Body of pancreas (tissue), 4 donors: ENCODE data around the gene SNIP1.

ENCODE experiments used
- POLR2A ChIP-seq, 3 donors: fragments of 450-650 bp; IDR thresholded peaks; one replicate each; pipeline ENCODE4 v1.6.1; 2016; ENCODE audit warnings: antibody characterized with exemption in 3 of 3, mild to moderate bottlenecking in 2 of 3
- TF ChIP-seq, protein P1 (sequence below), 7 experiments: fragments of 450-650 bp in 4 of 7; fragments of 200-600 bp in 3 of 7; sonication (generic) in 3 of 7; IDR thresholded peaks; one replicate each; pipeline ENCODE4 v1.5.1; 2016 to 2019; ENCODE audit warnings: antibody characterized with exemption in 7 of 7

DNA sequence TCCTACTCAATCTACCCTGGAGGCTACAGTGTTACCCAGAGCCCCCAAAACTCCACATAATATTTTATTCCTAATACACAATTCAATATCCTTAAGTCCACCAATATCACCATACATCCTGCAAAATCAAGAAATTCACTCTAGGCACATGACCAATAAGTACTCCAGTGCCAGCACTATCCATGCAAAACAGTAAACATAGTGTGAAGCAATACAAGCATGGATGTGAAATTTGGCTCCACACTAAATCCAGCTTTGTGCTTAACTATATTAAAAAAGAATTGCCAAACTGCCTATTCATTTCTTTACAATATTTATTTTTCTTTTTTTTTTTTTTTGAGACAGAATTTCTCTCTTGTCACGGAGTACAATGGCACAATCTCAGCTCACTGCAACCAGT lies 36.5 kb downstream of the SNIP1 start:
- TF ChIP-seq, protein P1, sequence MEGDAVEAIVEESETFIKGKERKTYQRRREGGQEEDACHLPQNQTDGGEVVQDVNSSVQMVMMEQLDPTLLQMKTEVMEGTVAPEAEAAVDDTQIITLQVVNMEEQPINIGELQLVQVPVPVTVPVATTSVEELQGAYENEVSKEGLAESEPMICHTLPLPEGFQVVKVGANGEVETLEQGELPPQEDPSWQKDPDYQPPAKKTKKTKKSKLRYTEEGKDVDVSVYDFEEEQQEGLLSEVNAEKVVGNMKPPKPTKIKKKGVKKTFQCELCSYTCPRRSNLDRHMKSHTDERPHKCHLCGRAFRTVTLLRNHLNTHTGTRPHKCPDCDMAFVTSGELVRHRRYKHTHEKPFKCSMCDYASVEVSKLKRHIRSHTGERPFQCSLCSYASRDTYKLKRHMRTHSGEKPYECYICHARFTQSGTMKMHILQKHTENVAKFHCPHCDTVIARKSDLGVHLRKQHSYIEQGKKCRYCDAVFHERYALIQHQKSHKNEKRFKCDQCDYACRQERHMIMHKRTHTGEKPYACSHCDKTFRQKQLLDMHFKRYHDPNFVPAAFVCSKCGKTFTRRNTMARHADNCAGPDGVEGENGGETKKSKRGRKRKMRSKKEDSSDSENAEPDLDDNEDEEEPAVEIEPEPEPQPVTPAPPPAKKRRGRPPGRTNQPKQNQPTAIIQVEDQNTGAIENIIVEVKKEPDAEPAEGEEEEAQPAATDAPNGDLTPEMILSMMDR (IDR thresholded peaks at IDR 0.05): no peak
- TF ChIP-seq POLR2A (IDR thresholded peaks at IDR 0.05): no peak
